Stimulated activated CD8-positive, alpha-beta memory T cell treated with anti-CD3 and anti-CD28 coated beads, Interleukin-2, amount 100 ng/mL, for 48 hours (primary cell): ENCODE results near the gene RMC1.
"Not testable (repeated sequence)": the region's sequence is repeated elsewhere in the genome, so short reads cannot be mapped to it uniquely, and the experiment has no call there.

Experiments used
- DNase-seq, 2 donors: peaks; one replicate each; pipeline ENCODE4 v3.0.0-alpha.2; 2020; ENCODE audit warnings: low read depth in 2 of 2

Gene RMC1

DNA sequence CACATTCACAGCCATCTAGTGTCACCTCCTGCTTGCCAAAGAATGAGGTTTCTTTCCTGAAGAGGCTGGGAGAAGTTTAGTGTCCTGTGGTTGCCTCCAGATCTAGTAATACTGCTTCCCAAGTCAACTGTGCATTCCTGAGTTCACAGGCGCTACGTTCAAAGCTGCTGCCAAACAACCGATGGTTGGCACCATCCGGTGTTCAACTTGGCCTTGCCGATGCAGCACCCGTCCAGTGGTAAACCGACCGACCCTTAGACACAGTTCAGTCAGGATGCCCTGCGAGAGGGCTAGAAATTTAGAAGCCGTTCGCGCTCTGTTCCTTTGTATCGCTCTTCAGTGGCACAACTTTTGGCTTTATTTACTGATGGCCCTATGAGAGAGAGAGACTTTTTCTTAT lies 28.6 kb downstream of the RMC1 start:
- no peak for DNase-seq

DNA sequence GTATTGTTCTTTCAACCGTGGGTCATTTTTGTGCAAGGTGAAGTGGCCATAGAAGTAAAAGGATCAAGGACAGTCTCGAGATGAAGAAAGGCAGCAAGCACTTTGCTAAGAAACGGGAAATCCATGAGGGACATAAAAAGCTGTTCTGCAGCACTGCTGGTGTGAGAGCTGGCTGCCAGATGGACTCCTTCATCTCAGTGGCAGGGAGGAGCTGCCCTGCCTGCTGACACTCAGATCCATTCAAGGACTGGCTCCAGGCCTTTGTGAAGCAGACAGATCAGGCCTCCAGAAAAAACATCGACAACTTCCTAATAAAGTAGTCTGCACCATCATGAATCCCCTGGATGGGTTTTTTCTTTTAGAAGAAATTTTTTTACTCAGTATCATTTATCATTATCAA lies 29.5 kb downstream of the RMC1 start:
- DNase-seq = no peak

DNA sequence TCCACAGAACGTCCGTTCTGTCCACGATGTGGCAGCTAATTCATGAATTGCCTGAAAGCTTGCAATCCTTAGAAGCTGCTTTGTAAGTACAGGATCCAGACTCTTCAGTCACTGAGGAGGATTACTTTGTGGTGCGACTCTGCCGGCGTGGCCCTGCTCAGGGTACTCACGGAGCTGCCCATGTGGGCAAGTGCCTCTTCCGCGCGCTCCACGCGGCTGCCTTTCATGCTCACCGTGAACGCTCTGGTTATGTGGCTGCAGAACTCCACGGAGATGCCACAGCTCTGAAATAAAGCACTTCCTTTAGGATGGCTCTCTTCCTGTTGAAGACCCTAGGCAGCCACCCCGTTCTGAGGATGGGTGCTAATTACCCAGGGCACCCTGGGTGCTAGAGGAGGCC lies 31.0 kb downstream of the RMC1 start:
- DNase-seq = no peak

DNA sequence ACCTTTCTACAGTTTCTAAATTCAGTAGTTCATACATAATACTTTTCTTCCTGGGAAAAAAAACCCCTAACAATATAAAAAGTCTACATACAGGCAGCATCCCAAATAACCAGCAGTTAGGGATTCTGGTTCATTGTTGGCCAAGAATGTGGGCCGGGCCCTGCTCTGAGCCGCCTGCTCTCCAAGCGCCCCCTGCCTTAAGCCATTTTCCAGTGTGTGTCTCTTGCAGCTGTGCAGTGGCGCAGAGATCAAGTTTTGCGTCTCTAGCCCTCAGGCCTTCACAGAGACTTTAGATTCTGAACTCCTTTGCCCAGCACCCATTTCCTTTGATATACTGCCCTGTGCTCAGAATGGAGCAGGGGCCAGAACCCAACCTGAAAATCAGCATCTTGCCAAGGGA lies 32.9 kb downstream of the RMC1 start:
- DNase-seq = no peak

DNA sequence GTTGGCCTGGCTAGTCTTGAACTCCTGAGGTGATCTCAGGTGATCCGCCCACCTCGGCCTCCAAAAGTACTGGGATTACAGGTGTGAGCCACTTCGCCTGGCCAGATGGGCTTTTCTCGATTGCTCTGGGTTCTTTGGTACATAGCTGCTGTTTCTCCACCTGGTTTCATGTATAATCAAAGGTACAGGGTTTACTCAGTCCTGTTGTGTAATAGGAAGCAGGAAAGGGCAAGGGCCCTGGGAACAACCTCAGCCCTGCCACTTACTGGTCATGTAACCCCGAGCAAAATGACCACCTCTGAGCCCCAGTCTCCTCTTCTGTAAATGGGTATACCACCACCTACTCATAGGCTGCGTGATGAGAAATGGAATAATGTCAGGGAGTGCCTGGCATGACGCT lies 34.0 kb downstream of the RMC1 start:
- no peak for DNase-seq

DNA sequence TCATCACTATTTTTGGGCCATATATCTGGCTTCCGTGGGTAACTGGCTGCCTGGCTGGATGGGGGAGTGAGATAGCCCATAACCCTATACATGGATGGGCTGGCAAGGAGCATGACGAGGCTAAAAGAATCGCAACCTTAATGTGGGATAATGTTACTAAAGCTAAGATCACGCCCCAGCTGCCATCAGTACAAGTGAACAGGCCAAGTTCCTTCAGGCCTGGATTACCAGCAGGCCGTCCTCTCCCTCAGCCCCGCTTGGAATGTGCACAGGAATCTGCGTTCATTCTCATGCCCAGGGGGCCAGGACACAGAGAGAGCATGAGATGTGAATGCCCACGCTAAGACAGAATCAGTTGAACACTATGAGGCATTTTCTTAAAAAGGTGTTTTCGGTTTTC lies 34.7 kb downstream of the RMC1 start:
- DNase-seq = no peak

DNA sequence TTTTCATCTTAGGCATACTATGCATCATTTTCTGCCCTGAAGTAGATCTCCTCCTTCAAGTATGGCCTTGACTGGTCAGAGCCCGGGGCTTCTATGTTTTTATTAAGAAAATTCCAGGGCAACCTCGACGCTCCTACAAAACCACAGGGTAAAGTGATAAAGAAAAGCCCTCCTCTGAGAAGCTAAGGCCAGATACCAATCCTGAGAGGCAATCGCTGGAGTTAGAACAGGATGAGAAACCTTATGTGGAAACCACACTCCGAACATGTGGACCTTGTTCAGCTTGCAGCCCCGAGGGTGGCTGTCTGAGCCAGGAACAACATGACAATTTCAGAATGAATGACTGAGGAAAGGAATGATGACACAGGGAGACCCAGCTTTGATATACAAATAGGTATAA lies 35.6 kb downstream of the RMC1 start:
- DNase-seq = no peak

DNA sequence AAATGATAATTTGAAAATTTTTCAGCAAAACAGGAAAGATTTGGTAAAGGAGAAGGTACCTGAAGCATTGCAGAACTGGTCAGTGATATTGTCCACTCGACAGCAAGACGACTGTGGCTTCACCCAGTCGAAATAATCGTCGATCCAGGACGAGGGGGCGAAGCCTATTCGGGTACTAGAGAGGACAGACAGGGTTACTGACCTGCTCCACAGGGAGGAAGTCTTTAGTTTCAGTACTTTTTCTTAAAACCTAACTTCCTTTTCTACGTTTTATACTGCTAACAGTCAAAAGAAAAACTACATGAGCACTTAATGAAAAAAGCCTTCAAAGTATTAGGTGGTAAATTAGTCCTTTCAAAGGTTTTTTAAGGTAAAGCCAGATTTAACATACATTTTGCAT lies 36.0 kb downstream of the RMC1 start:
- no peak for DNase-seq

DNA sequence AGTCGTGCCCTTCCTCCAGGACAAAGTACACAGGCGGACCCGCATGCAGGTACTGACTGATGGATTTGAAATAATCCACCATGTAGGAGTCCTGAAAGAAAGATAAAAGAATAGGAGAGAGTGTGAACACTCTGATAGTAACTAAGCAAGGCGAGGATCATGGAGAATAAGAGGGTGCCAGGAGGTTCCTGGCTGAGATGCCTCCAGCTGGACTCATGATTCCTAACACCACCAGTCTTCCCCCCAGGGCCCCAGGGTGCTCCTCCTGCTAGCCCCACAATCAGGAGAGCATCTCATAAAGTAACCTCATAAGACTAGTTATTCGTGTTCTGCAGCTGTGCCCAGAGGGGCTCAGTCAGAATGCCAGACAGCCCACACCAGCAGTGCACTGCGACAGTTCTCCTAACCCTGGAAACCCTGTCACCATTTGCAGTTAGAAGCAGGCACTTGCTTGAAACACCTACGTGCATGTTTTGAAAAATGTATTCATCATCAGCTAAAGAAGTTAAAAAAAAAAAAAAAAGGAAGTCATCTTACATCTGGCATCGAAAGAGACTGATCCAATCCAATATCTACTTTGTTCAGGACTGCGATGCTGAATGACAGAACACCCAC lies 36.7 kb downstream of the RMC1 start:
- no peak for DNase-seq

DNA sequence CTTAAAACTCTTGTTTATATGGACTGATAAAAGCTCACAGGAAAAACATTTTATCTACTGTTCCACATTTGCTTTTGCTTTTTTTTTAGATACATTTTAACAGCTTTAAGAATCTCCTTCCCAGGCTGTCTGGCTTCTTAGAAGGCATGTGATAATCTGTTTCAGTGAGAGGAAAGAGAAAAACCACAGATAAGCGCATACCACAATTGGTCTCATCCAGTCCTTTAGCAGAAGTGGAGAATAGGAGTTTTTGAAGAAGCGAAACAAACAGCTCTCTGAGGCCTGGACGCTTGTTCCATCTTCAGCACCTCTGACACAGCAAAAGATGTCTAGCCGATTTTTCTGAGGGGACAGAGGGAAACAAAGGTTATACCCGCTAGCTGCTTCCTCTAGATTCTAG lies 37.6 kb downstream of the RMC1 start:
- DNase-seq = no peak

DNA sequence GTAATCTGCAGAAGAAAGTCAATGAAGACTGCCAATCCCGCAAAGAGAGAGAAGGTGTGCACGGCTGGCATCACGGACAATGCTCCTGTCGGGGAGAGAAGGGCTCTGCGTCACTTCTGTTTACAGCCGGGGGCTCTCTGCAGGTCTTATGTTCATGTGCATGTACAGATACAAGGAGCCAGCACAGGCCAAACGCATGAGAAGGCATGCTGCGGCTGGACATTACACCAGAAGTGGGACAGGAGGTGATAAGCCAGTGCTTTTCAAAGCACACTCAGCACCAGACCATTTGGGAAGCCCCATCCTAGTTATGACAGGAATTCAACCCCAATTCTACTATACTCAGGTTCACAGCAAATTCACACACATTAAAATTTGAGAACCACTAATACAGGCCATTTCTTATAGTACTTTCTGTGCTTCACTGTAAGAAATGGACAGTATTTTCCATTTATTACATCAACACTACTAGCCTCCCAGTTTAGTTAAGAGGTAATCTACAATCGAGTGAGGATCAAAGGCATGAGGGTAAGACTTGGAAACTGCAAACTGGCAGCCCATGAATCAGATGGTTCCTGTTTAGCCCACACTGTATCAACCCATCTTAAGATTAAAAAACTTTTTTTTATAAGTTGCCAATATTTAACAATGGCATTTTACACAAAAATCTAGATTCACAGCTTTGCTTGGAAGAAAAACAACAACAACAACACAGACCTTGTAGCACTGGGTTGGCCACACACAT lies 38.2 kb downstream of the RMC1 start:
- DNase-seq = no peak

DNA sequence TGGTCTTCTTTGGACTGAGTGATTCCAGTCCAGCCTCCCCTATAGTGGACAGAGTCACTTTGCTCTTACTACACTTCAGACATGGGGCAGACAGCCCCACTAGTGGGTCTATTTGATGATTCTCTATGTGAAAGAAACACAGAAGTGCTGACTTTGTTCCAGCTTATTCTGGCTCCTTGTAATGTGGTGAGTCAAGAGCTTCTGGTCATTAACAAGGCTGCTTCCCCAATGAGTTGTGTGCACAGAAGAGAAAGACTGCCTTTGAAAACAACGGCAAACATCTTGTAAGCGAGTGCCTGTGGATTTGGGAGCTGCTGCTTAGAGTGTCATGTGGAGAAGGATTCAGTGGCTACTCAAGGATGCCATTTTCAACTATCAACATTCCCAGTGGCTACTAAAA lies 39.1 kb downstream of the RMC1 start:
- no peak for DNase-seq

DNA sequence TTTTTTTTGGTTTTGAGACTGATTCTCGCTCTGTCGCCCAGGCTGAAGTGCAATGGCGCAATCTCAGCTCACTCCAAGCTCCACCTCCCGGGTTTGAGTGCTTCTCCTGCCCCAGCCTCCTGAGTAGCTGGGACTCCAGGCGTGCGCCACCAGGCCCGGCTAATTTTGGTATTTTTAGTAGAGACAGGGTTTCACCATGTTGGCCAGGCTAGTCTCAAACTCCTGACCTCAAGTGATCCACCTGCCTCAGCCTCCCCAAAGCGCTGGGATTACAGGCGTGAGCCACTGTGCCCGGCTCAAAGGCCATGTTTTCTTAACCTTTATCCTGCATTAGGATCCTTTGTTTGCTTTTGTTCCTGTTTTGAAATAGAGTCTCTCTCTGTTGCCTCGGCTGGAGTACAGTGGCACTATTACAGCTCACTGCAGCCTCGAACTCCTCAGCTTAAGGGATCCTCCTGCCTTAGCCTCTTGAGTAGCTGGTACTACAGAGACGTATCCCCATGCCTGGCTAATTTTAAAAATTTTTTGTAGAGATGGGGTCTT lies 42.0 kb downstream of the RMC1 start:
- DNase-seq = no peak

DNA sequence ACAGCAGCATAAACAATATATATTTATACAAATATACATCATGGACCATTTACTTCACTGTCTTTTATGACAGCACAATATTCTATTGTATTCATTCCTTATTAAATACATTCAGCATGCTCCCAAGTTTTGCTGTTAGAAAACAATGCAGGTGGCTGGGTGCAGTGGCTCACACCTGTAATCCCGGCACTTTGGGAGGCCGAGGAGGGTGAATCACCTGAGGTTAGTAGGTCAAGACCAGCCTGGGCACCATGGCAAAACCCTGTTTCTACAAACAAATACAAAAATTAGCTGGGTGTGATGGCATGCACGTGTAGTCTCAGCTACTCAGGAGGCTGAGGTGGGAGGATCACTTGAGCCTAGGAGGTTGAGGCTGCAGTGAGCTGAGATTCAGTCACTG lies 44.0 kb downstream of the RMC1 start:
- DNase-seq = no peak

DNA sequence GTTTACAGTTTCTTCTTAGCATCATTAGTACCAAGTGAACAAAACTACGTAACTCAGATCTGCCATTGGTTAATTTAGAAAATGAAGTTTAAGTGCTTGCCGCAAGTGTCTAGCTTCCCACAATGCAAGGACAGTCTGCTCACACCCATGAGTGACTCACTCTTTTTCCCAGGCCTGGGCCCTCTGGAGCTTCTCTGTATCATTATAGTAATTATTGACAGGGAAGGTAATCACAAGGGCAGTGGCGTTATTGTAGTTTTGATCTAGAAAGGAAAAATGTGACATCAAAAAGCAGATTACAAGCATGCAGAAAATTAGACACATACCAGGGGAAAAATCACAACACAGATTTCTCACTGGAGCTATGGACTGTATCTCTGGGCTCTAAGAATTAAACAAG lies 44.5 kb downstream of the RMC1 start:
- DNase-seq = no peak

DNA sequence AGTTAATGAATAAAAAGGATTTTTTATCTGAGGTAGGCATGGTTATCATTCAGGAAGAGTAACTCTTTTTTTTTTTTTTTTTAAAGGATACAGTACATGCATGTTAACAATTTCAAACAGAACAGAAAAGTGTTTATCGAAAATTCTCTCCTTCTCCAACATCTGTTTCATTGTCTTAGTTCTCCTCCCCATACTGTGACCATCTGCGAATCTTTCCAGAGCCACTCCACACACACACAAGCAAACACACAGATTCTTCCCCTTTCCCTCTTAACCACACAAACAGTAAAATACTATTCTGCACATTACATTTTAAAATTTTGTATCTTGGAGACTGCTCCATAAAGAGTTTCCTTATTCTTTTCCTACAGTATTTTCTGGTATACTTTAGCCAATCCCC lies 45.0 kb downstream of the RMC1 start:
- no peak for DNase-seq

DNA sequence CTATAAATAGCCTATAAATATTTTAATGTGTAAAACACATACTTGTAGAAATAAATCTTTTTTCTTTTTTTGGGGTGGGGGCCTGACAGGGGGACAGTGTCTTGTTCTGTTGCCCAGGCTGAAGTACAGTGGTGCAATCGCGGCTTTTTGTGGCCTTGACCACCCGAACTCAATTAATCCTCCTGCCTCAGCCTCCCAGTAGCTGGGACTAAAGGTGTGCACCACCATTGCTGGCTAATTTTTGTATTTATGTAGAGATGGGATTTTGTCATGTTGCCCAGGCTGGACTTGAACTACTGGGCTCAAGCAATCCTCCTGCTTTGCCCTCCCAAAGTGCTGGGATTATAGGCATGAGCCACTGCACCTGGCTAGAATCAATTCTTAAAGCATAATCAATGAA lies 45.4 kb downstream of the RMC1 start:
- DNase-seq = no peak

DNA sequence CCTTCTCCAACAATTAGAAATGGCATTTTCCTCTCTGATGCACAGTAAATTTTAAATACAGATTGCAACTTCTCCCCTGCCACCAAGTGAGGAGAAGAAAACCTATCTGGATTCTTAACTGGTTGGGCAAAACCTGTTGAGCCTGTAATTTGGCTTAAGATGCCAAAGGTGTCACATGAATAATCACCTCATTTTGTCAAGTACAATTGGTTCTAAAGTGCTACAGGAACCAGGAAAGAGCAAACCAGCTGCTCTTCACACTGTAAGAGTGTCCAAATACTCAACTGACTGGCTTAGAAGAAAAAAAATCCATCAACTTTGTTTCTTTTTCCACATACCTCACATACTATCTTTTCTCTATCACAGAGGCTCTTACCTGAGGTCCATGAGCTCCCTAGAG lies 47.6 kb downstream of the RMC1 start:
- no peak for DNase-seq

DNA sequence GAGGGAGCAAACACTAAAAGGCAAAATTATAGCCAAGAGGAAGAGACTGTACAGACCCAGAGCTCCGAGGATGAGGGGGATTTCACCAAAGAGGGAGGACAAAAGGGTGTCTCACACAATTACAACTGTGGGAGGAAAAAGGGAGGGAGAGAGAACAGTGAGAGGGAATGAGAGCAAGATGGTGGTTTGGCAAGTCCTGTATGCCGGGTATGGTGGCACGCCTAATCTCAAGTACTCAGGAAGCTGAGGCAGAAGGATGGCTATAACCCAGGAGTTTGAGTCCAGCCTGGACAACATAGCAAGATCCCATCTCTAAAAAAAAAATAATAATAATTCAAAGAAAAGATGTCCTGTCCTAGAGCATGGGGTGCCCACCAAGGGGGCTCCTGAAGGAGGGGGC lies 48.7 kb downstream of the RMC1 start:
- no peak for DNase-seq

DNA sequence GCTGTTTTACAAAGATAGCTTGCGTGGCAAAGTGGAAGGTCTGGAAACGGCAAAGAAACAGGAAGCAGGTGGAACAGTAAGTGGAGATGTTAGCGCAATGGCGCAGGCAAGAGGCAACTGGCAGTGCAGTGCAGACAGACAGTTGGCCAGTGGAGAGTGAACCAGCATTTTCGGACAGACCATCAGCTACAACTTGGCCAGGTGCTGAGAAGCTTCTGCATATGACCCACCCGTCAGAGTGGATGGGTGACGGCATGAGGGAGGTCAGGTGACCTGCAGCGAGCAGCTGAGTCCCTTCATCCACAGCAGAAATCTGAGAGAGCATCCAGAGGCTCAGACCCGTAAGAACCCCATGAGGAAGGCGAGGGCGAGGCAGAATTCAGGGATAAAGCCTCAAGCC lies 49.2 kb downstream of the RMC1 start:
- DNase-seq = no peak

DNA sequence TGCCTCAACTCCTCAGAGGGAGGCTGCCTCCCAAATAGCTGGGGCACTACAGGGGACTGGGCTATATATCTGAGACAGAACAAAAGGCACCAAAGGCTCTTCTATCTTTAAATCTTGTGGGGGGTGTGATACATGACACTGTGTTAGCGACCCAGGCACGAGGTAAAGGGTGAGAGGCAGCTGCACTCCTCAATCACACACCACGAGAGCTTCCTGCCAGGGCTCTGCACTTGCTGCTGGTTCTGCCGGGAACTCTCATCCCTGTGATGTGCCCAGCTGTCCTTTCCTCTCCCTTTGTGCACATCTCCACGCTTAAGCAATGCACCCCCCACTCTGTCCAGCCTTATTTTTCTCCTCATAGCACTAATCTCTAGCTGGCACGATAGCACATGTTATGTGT lies 50.6 kb downstream of the RMC1 start:
- no peak for DNase-seq

DNA sequence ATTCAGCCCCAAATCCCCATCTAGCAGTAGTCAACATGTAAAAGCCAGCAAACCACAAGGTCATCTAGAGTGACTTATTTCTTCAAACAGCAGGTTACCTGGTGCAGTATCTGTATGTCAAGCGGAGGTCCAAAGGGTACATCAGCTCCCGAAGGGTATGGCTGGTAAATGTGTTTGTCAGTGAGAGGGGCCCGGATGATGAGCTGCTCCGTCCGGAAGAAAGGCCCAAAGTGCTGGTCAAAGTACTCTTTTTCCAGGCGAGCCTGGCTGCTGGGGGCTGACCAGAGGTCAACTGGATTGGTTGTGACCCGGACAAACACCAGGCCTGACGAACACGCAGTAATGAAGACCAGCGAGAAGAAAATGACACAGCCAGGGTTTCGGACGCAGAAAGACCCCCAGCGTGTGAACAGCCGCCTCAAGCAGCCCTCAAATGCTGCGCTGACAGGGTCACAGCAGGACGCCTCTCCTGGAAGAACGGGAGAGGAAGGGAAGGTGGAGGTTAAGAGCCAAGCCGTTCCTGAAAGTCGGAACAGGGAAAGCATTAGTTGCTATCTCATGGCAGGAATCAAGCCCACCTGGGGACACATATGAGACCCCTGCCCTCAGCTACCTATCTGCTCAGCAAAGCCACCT lies 53.0 kb downstream of the RMC1 start:
- no peak for DNase-seq

DNA sequence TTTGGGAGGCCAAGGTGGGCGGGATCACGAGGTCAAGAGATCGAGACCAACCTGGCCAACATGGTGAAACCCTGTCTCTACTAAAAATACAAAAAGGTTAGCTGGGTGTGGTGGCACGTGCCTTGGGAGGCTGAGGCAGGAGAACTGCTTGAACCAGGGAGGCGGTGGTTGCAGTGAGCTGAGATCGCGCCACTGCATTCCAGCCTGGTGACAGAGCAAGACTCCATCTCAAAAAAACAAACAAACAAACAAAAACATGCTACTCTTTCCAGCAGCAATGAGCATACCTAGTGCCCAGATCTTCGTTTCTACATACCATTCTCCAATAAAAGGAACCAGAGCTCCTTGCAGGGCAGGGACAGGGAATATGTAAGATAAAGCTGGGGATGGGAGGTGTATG lies 54.2 kb downstream of the RMC1 start:
- not testable (repeated sequence) for DNase-seq
